ENCODE data around the gene RAMP3. TPM values are rescaled to one million over a fixed set of nuclear protein-coding genes. Genes with fewer than 3 reads are reported as not detected.

RAMP3 gene
- total and polyA plus RNA-seq, 10 of the 15 experiments (the other 5 are each of a cell fraction or from before 2014, with no cell fraction given) = not detected

- TF ChIP-seq, protein P1, sequence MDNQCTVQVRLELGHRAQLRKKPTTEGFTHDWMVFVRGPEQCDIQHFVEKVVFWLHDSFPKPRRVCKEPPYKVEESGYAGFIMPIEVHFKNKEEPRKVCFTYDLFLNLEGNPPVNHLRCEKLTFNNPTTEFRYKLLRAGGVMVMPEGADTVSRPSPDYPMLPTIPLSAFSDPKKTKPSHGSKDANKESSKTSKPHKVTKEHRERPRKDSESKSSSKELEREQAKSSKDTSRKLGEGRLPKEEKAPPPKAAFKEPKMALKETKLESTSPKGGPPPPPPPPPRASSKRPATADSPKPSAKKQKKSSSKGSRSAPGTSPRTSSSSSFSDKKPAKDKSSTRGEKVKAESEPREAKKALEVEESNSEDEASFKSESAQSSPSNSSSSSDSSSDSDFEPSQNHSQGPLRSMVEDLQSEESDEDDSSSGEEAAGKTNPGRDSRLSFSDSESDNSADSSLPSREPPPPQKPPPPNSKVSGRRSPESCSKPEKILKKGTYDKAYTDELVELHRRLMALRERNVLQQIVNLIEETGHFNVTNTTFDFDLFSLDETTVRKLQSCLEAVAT (IDR thresholded peaks at IDR 0.05) = no peak
- TF ChIP-seq SUPT20H (IDR thresholded peaks at IDR 0.05; ENCODE audit: borderline replicate concordance, control insufficient read depth, low read depth, low read length) (no peak), ZNF217 (IDR thresholded peaks at IDR 0.05) (no peak), SMAD1 (IDR thresholded peaks at IDR 0.05; ENCODE audit: low read depth, partially characterized antibody) (no peak), STAT3 (IDR thresholded peaks at IDR 0.05; ENCODE audit: low read depth, low read length) (no peak), ESRRA (IDR thresholded peaks at IDR 0.05; ENCODE audit: low read length) (no peak), EZH2 (IDR thresholded peaks at IDR 0.05; ENCODE audit: borderline replicate concordance, control insufficient read depth, low read depth, low read length) (no peak), MTA2 (IDR thresholded peaks at IDR 0.05; ENCODE audit: low read depth) (no peak), SREBF1 (IDR thresholded peaks at IDR 0.05; ENCODE audit: low read length) (no peak), CBX3 (IDR thresholded peaks at IDR 0.05; ENCODE audit: borderline replicate concordance, low read depth) (no peak), CHD4 (IDR thresholded peaks at IDR 0.05) (no peak)
- TF ChIP-seq, protein P2, sequence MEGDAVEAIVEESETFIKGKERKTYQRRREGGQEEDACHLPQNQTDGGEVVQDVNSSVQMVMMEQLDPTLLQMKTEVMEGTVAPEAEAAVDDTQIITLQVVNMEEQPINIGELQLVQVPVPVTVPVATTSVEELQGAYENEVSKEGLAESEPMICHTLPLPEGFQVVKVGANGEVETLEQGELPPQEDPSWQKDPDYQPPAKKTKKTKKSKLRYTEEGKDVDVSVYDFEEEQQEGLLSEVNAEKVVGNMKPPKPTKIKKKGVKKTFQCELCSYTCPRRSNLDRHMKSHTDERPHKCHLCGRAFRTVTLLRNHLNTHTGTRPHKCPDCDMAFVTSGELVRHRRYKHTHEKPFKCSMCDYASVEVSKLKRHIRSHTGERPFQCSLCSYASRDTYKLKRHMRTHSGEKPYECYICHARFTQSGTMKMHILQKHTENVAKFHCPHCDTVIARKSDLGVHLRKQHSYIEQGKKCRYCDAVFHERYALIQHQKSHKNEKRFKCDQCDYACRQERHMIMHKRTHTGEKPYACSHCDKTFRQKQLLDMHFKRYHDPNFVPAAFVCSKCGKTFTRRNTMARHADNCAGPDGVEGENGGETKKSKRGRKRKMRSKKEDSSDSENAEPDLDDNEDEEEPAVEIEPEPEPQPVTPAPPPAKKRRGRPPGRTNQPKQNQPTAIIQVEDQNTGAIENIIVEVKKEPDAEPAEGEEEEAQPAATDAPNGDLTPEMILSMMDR (IDR thresholded peaks at IDR 0.05 in 2 of 3, conservative IDR thresholded peaks at IDR 0.05 in 1 of 3; ENCODE audit: control insufficient read depth in 2 of 3, extremely low read depth in 1 of 3, insufficient read depth in 1 of 3, low read depth in 3 of 3, low read length in 3 of 3) = no peak
Observed at GRCh38 chr7:45143616-45144015, 14.0 kb upstream of the RAMP3 start (continued).

Data from GM12878 (cell line).